ENCODE measurements around the gene TGFBR3L. TPM values are rescaled to one million over a fixed set of nuclear protein-coding genes. Genes with fewer than 3 reads are reported as not detected.

TGFBR3L gene
- total and polyA plus RNA-seq, 10 of the 15 experiments (the other 5 are each of a cell fraction or from before 2014, with no cell fraction given), result 0.20 to 0.23 TPM; not detected in 8

- no peak for TF ChIP-seq USF1 (IDR thresholded peaks at IDR 0.05; ENCODE audit: borderline replicate concordance, extremely low read length, insufficient read depth, low read depth, low read length)
- TF ChIP-seq TCF7 (IDR thresholded peaks at IDR 0.05; ENCODE audit: borderline replicate concordance), result no peak
- no peak for TF ChIP-seq HDGF (IDR thresholded peaks at IDR 0.05)
- TF ChIP-seq IKZF1 (conservative IDR thresholded peaks at IDR 0.05), result no peak
Observed at GRCh38 chr19:7921967-7922835, 7.6 kb downstream of the TGFBR3L start (continued).

GRCh38 chr19:7922836-7923195 lies 8.2 kb downstream of the TGFBR3L start:
- Histone ChIP-seq H3K27ac (ENCODE audit: control insufficient read depth, insufficient read depth) (no peak overlapping the region), H3K4me2 (ENCODE audit: control insufficient read depth, insufficient read depth) (no peak overlapping the region), H3K9me3 (replicated peaks; ENCODE audit: control insufficient read depth, insufficient read depth, low read length) (no peaks in the 10 kb centered on the region; the same call in 2 of the 3 replicates), H2AFZ (ENCODE audit: control insufficient read depth, low read depth, low read length) (no peak overlapping the region), H3K4me1 (ENCODE audit: control insufficient read depth, insufficient read depth, low read length) (peaks cover 11% of the 10 kb centered on the region), H3K79me2 (ENCODE audit: control insufficient read depth, insufficient read depth, low read length) (no peaks in the 10 kb centered on the region), H3K4me3 (no peak overlapping the region), H3K36me3 (ENCODE audit: control insufficient read depth in 2 of 2, insufficient read depth in 2 of 2, low read length in 1 of 2) (no peaks in the 10 kb centered on the region; a peak in 2 of 4 replicates), H3K27me3 (replicated peaks in 1 of 2; ENCODE audit: control insufficient read depth in 2 of 2, insufficient read depth in 2 of 2, low read length in 1 of 2) (peaks cover 0 to 12% of the 10 kb centered on the region in 2 experiments; a peak in 2 of 4 replicates), H3K9ac (ENCODE audit: control insufficient read depth, insufficient read depth, low read length) (no peak overlapping the region), H4K20me1 (ENCODE audit: control insufficient read depth, insufficient read depth) (no peaks in the 10 kb centered on the region)
- no TSS peak for BruUV-seq (replicated peaks)
- no peak for DNase-seq (ENCODE audit: low read depth, low spot score)
- in situ Hi-C loops (cut with MboI) (no loop called here), intact Hi-C loops (cut with micrococcal nuclease; ENCODE audit: unreplicated experiment) (no loop called here)
- ChIA-PET CTCF (interaction anchor here (1.0 to 3.9 kb wide), 2 partner anchors 21 to 69 kb away, joined by 3 to 32 read pairs; partner anchors contain the start of gene TIMM44), POLR2A (no interaction called here), RAD21 (ENCODE audit: unreplicated experiment) (interaction anchor here (1.1 kb wide), 1 partner anchor 19 kb away, joined by 3 read pairs; the partner anchor contains the start of gene MAP2K7), SMC1A (ENCODE audit: uncharacterized antibody, unreplicated experiment) (no interaction called here)
- FAIRE-seq, result no peak
- ATAC-seq, result no peak
- TF ChIP-seq ETV6 (conservative IDR thresholded peaks at IDR 0.05 in 1 of 2, IDR thresholded peaks at IDR 0.05 in 1 of 2; ENCODE audit: borderline replicate concordance in 1 of 2, low read depth in 1 of 2) (no peak), SIX5 (IDR thresholded peaks at IDR 0.05; ENCODE audit: low read depth, low read length, severe bottlenecking) (no peak), ATF2 (IDR thresholded peaks at IDR 0.05; ENCODE audit: low read length) (no peak), ESRRA (IDR thresholded peaks at IDR 0.05; ENCODE audit: low read length) (no peak), MYB (IDR thresholded peaks at IDR 0.05; ENCODE audit: borderline replicate concordance, low read depth, low read length) (no peak)
- TF ChIP-seq, protein P1, sequence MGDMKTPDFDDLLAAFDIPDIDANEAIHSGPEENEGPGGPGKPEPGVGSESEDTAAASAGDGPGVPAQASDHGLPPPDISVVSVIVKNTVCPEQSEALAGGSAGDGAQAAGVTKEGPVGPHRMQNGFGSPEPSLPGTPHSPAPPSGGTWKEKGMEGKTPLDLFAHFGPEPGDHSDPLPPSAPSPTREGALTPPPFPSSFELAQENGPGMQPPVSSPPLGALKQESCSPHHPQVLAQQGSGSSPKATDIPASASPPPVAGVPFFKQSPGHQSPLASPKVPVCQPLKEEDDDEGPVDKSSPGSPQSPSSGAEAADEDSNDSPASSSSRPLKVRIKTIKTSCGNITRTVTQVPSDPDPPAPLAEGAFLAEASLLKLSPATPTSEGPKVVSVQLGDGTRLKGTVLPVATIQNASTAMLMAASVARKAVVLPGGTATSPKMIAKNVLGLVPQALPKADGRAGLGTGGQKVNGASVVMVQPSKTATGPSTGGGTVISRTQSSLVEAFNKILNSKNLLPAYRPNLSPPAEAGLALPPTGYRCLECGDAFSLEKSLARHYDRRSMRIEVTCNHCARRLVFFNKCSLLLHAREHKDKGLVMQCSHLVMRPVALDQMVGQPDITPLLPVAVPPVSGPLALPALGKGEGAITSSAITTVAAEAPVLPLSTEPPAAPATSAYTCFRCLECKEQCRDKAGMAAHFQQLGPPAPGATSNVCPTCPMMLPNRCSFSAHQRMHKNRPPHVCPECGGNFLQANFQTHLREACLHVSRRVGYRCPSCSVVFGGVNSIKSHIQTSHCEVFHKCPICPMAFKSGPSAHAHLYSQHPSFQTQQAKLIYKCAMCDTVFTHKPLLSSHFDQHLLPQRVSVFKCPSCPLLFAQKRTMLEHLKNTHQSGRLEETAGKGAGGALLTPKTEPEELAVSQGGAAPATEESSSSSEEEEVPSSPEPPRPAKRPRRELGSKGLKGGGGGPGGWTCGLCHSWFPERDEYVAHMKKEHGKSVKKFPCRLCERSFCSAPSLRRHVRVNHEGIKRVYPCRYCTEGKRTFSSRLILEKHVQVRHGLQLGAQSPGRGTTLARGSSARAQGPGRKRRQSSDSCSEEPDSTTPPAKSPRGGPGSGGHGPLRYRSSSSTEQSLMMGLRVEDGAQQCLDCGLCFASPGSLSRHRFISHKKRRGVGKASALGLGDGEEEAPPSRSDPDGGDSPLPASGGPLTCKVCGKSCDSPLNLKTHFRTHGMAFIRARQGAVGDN (IDR thresholded peaks at IDR 0.05), result no peak
- 54% methylated on average over 7 of the region's 8 CpGs for WGBS (ENCODE audit: insufficient coverage, insufficient replicate concordance, low lambda C conversion rate, missing lambda C conversion rate)

All from GM12878 (cell line).